Stomach (tissue), 4 donors: Measurements from ENCODE around the gene PDE3B.
"Not testable (repeated sequence)": the region's sequence is repeated elsewhere in the genome, so short reads cannot be mapped to it uniquely, and the experiment has no call there.

Experiments used
- CTCF ChIP-seq, 7 experiments: fragments of 450-650 bp in 4 of 7; fragments of 200-600 bp in 3 of 7; sonication (generic) in 3 of 7; IDR thresholded peaks; one replicate each; pipeline ENCODE4 v1.5.1; 2016 to 2019; ENCODE audit warnings: antibody characterized with exemption in 7 of 7, control low read depth in 2 of 7, mild to moderate bottlenecking in 1 of 7
- POLR2A ChIP-seq, 4 donors: fragments of 450-650 bp; IDR thresholded peaks; one replicate each; pipeline ENCODE4 v1.6.1; 2016; ENCODE audit warnings: antibody characterized with exemption in 4 of 4, control low read depth in 2 of 4, mild to moderate bottlenecking in 1 of 4, moderate library complexity in 1 of 4

DNA sequence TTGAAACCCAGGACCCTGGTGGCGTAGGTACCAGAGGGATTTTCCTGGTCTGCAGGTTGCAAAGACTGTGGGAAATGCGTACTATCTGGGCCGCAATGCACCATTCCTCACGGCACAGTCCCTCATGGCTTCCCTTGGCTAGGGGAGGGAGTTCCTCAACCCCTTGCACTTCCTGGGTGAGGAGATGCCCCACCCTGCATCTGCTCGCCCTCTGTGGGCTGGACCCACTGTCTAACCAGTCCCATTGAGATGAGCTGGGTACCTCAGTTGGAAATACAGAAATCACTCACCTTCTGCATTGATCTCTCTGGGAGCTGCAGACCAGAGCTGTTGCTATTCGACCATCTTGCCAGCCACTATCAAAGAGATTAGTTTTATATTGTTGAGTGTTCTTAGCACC lies 100.1 kb downstream of the PDE3B start:
- not testable (repeated sequence) for TF ChIP-seq CTCF, POLR2A (IDR thresholded peaks at IDR 0.05)
